GM19467 (cell line): ENCODE data around the gene SEMA4C.

Experiments used
- ATAC-seq: cut with Tn5 transposase; IDR thresholded peaks from one replicate; pipeline ENCODE4 v1.9.1; 2021; ENCODE audit warnings: mild to moderate bottlenecking, moderate library complexity; ENCODE audit not compliant: unreplicated experiment

SEMA4C gene

GRCh38 chr2:96824079-96824870 lies 45.6 kb downstream of the SEMA4C start:
- ATAC-seq, result no peak

GRCh38 chr2:96823198-96823597 lies 46.7 kb downstream of the SEMA4C start:
- no peak for ATAC-seq

GRCh38 chr2:96822786-96823185 lies 47.1 kb downstream of the SEMA4C start:
- no peak for ATAC-seq

- no peak for ATAC-seq
These were observed 48.7 kb downstream of the SEMA4C start for GRCh38 chr2:96821113-96821675.

GRCh38 chr2:96819876-96820511 lies 49.9 kb downstream of the SEMA4C start:
- ATAC-seq, result no peak

- ATAC-seq, result no peak
These were observed 50.6 kb downstream of the SEMA4C start for GRCh38 chr2:96819128-96819875.

DNA sequence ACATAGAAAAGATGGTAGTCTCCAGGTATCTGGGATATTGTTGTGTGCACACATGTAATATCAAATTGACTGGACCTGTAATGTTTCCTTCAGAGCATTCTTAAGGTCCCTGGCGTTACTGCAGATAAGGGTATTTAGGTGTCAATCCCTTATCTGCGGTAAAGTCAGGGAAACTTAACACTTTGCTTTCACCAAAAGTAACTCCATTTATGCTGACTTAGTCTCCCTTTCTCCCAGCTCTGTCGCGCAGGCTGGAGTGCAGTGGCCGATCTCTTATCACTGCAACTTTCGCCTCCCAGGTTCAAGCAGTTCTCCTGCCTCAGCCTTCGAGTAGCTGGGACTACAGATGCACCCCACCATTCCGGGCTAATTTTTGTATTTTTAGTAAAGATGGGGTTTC lies 52.0 kb downstream of the SEMA4C start:
- ATAC-seq, result no peak

DNA sequence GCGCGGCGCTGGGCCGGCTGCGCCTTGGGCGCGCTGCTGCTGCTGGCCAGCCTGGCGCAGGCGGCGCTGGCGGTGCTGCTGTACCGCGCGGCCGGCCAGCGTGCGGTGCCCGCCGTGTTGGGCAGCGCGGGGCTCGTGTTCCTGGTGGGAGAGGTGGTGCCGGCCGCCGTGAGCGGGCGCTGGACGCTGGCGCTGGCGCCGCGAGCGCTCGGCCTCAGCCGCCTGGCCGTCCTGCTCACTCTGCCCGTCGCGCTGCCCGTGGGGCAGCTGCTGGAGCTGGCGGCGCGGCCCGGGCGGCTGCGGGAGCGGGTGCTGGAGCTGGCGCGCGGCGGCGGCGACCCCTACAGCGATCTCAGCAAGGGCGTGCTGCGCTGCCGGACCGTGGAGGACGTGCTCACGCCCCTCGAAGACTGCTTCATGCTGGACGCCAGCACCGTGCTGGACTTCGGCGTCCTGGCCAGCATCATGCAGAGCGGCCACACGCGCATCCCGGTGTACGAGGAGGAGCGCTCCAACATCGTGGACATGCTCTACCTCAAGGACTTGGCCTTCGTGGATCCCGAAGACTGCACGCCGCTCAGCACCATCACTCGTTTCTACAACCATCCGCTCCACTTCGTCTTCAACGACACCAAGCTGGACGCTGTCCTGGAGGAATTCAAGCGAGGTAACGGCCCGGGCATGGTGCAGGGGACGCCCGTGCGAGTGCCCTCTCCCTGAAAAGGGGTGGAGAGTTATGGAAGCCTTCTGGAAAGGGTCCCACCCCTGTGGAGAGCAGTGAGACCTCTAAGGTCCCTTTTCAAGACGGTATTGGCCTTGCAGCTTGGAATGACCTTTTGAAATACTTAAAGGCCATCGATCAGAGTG lies 52.8 kb downstream of the SEMA4C start:
- peak; percentile 0 for ATAC-seq

DNA sequence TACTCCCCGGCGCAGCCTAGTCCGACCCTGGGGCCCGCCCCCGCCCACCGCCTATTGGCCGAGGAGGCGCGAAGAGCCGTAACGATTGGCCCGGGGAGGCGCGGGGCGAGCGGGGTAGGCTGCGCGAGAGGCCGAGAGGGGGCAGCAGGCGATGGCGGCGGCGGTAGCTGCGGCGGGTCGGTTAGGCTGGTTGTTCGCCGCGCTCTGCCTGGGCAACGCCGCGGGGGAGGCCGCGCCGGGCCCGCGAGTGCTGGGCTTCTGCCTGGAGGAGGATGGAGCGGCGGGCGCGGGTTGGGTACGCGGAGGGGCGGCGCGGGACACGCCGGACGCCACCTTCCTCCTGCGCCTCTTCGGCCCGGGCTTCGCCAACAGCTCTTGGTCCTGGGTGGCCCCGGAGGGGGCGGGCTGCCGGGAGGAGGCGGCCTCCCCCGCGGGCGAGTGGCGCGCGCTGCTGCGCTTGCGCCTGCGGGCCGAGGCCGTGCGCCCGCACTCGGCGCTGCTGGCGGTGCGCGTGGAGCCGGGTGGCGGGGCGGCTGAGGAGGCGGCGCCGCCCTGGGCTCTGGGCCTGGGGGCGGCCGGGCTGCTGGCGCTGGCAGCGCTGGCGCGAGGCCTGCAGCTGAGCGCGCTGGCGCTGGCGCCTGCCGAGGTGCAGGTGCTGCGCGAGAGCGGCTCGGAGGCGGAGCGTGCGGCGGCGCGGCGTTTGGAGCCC lies 53.6 kb downstream of the SEMA4C start, which contains the start of gene CNNM3:
TSS of gene CNNM3 (plus strand) at position 142 of the 709 bp plus-strand sequence. CDS start at position 152, 10 bp downstream.
- ATAC-seq, result peak; percentile 84

- ATAC-seq, result no peak
These were observed 54.4 kb downstream of the SEMA4C start for GRCh38 chr2:96815326-96816126.

- no peak for ATAC-seq
These were observed 56.2 kb downstream of the SEMA4C start for GRCh38 chr2:96813656-96814055.

DNA sequence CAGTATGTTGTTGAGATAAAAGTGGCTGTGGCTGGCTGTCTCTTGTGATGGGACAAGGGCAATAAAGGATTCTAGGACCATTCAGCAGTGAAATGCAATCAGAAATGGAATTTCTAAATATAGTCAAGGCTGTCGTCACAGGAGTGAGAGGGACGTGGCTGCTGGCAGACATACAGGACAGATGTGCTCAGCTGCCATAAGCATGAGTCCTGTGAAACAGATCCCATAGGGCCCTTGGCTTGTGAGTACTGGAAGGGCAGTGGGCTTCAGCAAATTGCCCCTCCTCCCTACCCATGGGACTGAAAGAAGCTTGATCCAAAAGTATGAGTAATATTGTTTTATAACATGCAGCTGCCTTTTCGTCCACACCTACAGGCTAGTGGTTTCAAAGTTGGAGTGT lies 58.0 kb downstream of the SEMA4C start:
- no peak for ATAC-seq

- ATAC-seq, result no peak
These were observed 59.1 kb downstream of the SEMA4C start for GRCh38 chr2:96810783-96811192.

DNA sequence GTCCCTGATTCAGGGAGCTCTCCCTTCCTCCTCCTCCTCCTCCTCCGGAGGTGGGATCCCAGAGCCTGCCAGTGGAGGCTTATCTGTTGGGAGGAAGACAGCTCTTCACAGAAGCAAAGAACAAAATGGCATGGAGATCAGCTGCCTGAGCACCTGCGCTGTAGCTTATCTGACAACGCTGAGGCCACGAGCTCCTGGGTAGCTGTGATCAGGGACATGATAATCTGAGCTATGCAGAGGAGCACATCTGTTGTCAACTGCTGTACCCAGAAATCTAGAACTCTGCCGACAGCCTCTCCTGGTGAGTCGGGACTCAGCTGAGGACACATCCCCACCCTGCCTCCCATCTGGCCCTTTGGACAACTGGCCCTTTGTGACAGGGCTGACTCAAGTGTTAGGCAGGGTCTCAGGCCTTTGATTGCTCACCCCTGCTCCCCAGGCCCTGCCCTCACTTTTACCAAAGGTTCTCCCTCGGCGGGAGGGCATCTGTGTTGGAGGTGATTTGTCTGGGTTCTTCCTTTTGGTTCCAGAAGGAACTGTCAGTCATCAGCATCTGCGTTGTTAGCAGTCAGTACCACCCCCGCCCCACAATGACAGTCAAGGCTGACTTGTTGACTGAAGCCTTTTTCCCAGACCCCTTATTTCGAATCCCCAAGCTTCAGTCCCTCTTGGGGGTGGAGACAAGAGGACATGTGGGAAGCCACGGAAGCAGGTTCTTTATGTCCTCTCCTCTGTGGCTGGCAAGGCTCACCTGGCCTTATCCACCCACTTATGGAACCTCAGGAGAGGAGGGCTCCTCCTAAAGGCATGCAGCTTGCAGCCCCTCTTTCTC lies 59.7 kb downstream of the SEMA4C start:
- ATAC-seq, result no peak
